ENCODE measurements around the gene GFER.

Gene GFER

DNA sequence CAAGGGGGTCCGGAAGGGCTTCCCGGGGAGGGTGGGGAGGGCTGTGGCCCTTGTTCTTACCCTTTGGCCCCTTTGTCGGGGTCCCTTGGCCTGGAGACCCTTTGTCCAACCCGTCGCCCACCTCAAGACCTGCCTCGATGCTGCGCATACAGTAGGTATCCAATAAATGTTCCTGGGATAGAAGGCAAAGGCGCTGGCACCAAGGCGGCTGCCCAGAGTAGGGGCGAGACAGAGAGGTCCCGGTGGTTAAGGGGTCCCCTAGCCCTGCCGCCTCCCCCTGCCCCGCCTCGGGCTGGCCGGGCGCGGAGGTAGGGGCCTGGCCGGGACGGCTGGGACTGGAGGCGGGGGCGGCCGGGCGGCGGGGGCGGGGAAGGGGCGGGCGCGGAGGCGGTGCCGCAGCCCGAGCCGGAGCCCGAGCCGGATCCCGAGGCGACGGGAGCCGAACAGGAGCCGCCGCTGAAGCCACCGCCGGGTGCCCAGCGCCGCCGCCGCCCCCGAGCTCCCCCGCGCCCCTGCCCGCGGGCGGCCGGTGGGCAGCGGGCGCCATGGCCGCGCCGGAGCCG is 42.5 kb downstream of the GFER start, which contains the start of gene NHERF2 (continued):
- TF ChIP-seq, protein P1, sequence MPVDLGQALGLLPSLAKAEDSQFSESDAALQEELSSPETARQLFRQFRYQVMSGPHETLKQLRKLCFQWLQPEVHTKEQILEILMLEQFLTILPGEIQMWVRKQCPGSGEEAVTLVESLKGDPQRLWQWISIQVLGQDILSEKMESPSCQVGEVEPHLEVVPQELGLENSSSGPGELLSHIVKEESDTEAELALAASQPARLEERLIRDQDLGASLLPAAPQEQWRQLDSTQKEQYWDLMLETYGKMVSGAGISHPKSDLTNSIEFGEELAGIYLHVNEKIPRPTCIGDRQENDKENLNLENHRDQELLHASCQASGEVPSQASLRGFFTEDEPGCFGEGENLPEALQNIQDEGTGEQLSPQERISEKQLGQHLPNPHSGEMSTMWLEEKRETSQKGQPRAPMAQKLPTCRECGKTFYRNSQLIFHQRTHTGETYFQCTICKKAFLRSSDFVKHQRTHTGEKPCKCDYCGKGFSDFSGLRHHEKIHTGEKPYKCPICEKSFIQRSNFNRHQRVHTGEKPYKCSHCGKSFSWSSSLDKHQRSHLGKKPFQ (tag by site-specific recombination; IDR thresholded peaks at IDR 0.05), result no peak
- peak; percentile 97 for TF ChIP-seq ZNF792 (tag by site-specific recombination; IDR thresholded peaks at IDR 0.05)
- TF ChIP-seq, protein P2, sequence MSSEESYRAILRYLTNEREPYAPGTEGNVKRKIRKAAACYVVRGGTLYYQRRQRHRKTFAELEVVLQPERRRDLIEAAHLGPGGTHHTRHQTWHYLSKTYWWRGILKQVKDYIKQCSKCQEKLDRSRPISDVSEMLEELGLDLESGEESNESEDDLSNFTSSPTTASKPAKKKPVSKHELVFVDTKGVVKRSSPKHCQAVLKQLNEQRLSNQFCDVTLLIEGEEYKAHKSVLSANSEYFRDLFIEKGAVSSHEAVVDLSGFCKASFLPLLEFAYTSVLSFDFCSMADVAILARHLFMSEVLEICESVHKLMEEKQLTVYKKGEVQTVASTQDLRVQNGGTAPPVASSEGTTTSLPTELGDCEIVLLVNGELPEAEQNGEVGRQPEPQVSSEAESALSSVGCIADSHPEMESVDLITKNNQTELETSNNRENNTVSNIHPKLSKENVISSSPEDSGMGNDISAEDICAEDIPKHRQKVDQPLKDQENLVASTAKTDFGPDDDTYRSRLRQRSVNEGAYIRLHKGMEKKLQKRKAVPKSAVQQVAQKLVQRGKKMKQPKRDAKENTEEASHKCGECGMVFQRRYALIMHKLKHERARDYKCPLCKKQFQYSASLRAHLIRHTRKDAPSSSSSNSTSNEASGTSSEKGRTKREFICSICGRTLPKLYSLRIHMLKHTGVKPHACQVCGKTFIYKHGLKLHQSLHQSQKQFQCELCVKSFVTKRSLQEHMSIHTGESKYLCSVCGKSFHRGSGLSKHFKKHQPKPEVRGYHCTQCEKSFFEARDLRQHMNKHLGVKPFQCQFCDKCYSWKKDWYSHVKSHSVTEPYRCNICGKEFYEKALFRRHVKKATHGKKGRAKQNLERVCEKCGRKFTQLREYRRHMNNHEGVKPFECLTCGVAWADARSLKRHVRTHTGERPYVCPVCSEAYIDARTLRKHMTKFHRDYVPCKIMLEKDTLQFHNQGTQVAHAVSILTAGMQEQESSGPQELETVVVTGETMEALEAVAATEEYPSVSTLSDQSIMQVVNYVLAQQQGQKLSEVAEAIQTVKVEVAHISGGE (tag by site-specific recombination; conservative IDR thresholded peaks at IDR 0.05; ENCODE audit: low read depth), result 0 out of 2 replicates have a peak, but pooled peaks have one; percentile 12
- TF ChIP-seq, protein P3, sequence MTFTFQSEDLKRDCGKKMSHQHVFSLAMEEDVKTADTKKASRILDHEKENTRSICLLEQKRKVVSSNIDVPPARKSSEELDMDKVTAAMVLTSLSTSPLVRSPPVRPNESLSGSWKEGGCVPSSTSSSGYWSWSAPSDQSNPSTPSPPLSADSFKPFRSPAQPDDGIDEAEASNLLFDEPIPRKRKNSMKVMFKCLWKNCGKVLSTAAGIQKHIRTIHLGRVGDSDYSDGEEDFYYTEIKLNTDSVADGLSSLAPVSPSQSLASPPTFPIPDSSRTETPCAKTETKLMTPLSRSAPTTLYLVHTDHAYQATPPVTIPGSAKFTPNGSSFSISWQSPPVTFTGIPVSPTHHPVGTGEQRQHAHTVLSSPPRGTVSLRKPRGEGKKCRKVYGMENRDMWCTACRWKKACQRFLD (tag by site-specific recombination; IDR thresholded peaks at IDR 0.05), result no peak
- TF ChIP-seq ZNF324 (tag by site-specific recombination; IDR thresholded peaks at IDR 0.05), result no peak
- TF ChIP-seq, protein P4, sequence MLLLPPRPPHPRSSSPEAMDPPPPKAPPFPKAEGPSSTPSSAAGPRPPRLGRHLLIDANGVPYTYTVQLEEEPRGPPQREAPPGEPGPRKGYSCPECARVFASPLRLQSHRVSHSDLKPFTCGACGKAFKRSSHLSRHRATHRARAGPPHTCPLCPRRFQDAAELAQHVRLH (tag by site-specific recombination; IDR thresholded peaks at IDR 0.05), result no peak
- TF ChIP-seq ZNF292 (tag by site-specific recombination; IDR thresholded peaks at IDR 0.05; ENCODE audit: borderline replicate concordance, low read depth), result no peak
- TF ChIP-seq ZNF624 (tag by site-specific recombination; IDR thresholded peaks at IDR 0.05), result no peak
- TF ChIP-seq ZNF423 (tag by site-specific recombination; IDR thresholded peaks at IDR 0.05), result no peak
- TF ChIP-seq ZNF335 (tag by site-specific recombination; conservative IDR thresholded peaks at IDR 0.05), result 0 out of 2 replicates have a peak, but pooled peaks have one; percentile 29
- TF ChIP-seq, protein P5, sequence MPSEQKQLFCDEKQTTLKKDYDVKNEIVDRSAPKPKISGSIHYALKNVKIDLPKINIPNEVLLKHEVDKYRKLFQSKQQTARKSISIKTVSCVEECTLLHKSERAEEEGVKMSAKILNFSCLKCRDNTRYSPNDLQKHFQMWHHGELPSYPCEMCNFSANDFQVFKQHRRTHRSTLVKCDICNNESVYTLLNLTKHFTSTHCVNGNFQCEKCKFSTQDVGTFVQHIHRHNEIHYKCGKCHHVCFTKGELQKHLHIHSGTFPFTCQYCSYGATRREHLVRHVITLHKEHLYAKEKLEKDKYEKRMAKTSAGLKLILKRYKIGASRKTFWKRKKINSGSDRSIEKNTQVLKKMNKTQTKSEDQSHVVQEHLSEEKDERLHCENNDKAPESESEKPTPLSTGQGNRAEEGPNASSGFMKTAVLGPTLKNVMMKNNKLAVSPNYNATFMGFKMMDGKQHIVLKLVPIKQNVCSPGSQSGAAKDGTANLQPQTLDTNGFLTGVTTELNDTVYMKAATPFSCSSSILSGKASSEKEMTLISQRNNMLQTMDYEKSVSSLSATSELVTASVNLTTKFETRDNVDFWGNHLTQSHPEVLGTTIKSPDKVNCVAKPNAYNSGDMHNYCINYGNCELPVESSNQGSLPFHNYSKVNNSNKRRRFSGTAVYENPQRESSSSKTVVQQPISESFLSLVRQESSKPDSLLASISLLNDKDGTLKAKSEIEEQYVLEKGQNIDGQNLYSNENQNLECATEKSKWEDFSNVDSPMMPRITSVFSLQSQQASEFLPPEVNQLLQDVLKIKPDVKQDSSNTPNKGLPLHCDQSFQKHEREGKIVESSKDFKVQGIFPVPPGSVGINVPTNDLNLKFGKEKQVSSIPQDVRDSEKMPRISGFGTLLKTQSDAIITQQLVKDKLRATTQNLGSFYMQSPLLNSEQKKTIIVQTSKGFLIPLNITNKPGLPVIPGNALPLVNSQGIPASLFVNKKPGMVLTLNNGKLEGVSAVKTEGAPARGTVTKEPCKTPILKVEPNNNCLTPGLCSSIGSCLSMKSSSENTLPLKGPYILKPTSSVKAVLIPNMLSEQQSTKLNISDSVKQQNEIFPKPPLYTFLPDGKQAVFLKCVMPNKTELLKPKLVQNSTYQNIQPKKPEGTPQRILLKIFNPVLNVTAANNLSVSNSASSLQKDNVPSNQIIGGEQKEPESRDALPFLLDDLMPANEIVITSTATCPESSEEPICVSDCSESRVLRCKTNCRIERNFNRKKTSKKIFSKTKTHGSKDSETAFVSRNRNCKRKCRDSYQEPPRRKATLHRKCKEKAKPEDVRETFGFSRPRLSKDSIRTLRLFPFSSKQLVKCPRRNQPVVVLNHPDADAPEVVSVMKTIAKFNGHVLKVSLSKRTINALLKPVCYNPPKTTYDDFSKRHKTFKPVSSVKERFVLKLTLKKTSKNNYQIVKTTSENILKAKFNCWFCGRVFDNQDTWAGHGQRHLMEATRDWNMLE (tag by site-specific recombination; conservative IDR thresholded peaks at IDR 0.05; ENCODE audit: low read depth), result no peak
- no peak for TF ChIP-seq ZNF623 (tag by site-specific recombination; IDR thresholded peaks at IDR 0.05)
- TF ChIP-seq REPIN1 (tag by site-specific recombination; IDR thresholded peaks at IDR 0.05; ENCODE audit: low read depth), result no peak
- no peak for TF ChIP-seq ZNF354C (tag by site-specific recombination; IDR thresholded peaks at IDR 0.05; ENCODE audit: borderline replicate concordance, low read depth)
- TF ChIP-seq, protein P6, sequence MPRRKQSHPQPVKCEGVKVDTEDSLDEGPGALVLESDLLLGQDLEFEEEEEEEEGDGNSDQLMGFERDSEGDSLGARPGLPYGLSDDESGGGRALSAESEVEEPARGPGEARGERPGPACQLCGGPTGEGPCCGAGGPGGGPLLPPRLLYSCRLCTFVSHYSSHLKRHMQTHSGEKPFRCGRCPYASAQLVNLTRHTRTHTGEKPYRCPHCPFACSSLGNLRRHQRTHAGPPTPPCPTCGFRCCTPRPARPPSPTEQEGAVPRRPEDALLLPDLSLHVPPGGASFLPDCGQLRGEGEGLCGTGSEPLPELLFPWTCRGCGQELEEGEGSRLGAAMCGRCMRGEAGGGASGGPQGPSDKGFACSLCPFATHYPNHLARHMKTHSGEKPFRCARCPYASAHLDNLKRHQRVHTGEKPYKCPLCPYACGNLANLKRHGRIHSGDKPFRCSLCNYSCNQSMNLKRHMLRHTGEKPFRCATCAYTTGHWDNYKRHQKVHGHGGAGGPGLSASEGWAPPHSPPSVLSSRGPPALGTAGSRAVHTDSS (tag by site-specific recombination; IDR thresholded peaks at IDR 0.05), result no peak
- TF ChIP-seq ZIC2 (tag by site-specific recombination; IDR thresholded peaks at IDR 0.05), result no peak
- TF ChIP-seq ZNF664 (tag by site-specific recombination; IDR thresholded peaks at IDR 0.05), result no peak
- TF ChIP-seq, protein P7, sequence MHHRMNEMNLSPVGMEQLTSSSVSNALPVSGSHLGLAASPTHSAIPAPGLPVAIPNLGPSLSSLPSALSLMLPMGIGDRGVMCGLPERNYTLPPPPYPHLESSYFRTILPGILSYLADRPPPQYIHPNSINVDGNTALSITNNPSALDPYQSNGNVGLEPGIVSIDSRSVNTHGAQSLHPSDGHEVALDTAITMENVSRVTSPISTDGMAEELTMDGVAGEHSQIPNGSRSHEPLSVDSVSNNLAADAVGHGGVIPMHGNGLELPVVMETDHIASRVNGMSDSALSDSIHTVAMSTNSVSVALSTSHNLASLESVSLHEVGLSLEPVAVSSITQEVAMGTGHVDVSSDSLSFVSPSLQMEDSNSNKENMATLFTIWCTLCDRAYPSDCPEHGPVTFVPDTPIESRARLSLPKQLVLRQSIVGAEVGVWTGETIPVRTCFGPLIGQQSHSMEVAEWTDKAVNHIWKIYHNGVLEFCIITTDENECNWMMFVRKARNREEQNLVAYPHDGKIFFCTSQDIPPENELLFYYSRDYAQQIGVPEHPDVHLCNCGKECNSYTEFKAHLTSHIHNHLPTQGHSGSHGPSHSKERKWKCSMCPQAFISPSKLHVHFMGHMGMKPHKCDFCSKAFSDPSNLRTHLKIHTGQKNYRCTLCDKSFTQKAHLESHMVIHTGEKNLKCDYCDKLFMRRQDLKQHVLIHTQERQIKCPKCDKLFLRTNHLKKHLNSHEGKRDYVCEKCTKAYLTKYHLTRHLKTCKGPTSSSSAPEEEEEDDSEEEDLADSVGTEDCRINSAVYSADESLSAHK (tag by site-specific recombination; IDR thresholded peaks at IDR 0.05), result no peak
- no peak for TF ChIP-seq ZNF121 (tag by site-specific recombination; IDR thresholded peaks at IDR 0.05)
- TF ChIP-seq FEZF1 (tag by site-specific recombination; IDR thresholded peaks at IDR 0.05), result no peak
- no peak for TF ChIP-seq ZNF341 (tag by site-specific recombination; IDR thresholded peaks at IDR 0.05; ENCODE audit: low read depth)
